Measurements from ENCODE around the gene AGL. TPM values are rescaled to one million over a fixed set of nuclear protein-coding genes. Genes with fewer than 3 reads are reported as not detected.

AGL gene
- total and polyA plus RNA-seq, 2 of the 8 experiments (the other 6 are each of a cell fraction or from before 2014, with no cell fraction given) = 2.7 to 19.2 TPM

- H3K9me3 ChIP-seq (ENCODE audit: insufficient read depth in 2 of 2, low read depth in 1 of 2, low read length in 1 of 2) = no peaks in the 10 kb centered on the region
- H3K9ac ChIP-seq (replicated peaks in 1 of 4; ENCODE audit: extremely low read depth in 1 of 4, low read depth in 3 of 4, low read length in 3 of 4) = no peak overlapping the region
- ChIA-PET POLR2A (ENCODE audit: partially characterized antibody) (no interaction called here), CTCF (ENCODE audit: partially characterized antibody) (interaction anchor here (1.7 kb wide), 1 partner anchor 28 kb away, joined by 5 read pairs; no protein-coding TSS in a partner anchor)
- no peaks in the 10 kb centered on the region for H3K27me3 ChIP-seq (replicated peaks in 1 of 4; ENCODE audit: control insufficient read depth in 3 of 4, extremely low read depth in 1 of 4, insufficient read depth in 3 of 4, low read length in 3 of 4)
- no peak overlapping the region for H3K4ac ChIP-seq (replicated peaks; ENCODE audit: insufficient read length, low read depth, low read length)
- no peaks in the 10 kb centered on the region for H3K79me1 ChIP-seq (ENCODE audit: low read depth, low read length)
- no peak overlapping the region for H3K23ac ChIP-seq (ENCODE audit: insufficient read length)
- H2BK12ac ChIP-seq (ENCODE audit: low read depth, low read length) = no peak overlapping the region
- H2BK120ac ChIP-seq (replicated peaks; ENCODE audit: low read depth, low read length) = no peak overlapping the region
- H4K20me1 ChIP-seq (replicated peaks in 1 of 2; ENCODE audit: control insufficient read depth in 1 of 2, insufficient read depth in 2 of 2, low read length in 2 of 2) = no peaks in the 10 kb centered on the region
- no peaks in the 10 kb centered on the region for H3K23me2 ChIP-seq (ENCODE audit: low read depth, low read length)
- no peak overlapping the region for H4K8ac ChIP-seq (ENCODE audit: extremely low read depth, insufficient read depth, low read length)
- H3K56ac ChIP-seq (replicated peaks; ENCODE audit: insufficient read length, low read depth, low read length) = no peak overlapping the region
- no peak overlapping the region for H4K5ac ChIP-seq (ENCODE audit: insufficient read length, low read depth, low read length)
- no peak overlapping the region for H2AFZ ChIP-seq (ENCODE audit: low read length)
- DNase-seq (ENCODE audit: low read depth in 1 of 2, low spot score in 2 of 2) (no peak), FAIRE-seq (no peak)
- no peak overlapping the region for H2BK5ac ChIP-seq (ENCODE audit: low read depth, low read length)
- H2BK15ac ChIP-seq (ENCODE audit: low read length) = no peak overlapping the region
- H2AK5ac ChIP-seq (ENCODE audit: low read depth, low read length) = no peak overlapping the region
- H3K27ac ChIP-seq (ENCODE audit: low read depth, low read length) = no peak overlapping the region
- H3K4me2 ChIP-seq (ENCODE audit: insufficient read depth in 1 of 2, low read depth in 2 of 2, low read length in 2 of 2) = no peak overlapping the region
- no peak overlapping the region for H3K18ac ChIP-seq (ENCODE audit: extremely low read depth, low read length)
- H3K36me3 ChIP-seq (ENCODE audit: control insufficient read depth in 2 of 4, insufficient read depth in 4 of 4, low read length in 3 of 4) = no peaks in the 10 kb centered on the region
- peaks cover 0 to 2% (median 0%) of the 10 kb centered on the region in 4 experiments; a peak in 1 of 7 replicates for H3K4me1 ChIP-seq (replicated peaks in 1 of 4; ENCODE audit: control insufficient read depth in 3 of 4, insufficient read depth in 4 of 4, low read length in 3 of 4)
- H3K14ac ChIP-seq (ENCODE audit: insufficient read length) = no peak overlapping the region
- WGBS, 2 experiments (ENCODE audit: extremely low coverage in 1 of 2, insufficient coverage in 1 of 2, insufficient read length in 1 of 2, insufficient replicate concordance in 2 of 2, low coverage in 1 of 2, low lambda C conversion rate in 2 of 2, missing lambda C conversion rate in 1 of 2) = 94% methylated on average over 3 of the region's 3 CpGs; no CpG with 5 or more reads in 1 of the 2 experiments
- H2BK20ac ChIP-seq (ENCODE audit: low read length) = no peak overlapping the region
- H3K4me3 ChIP-seq (ENCODE audit: extremely low read depth in 1 of 4, insufficient read depth in 2 of 4, low read depth in 3 of 4, low read length in 4 of 4) = no peak overlapping the region
- H3K79me2 ChIP-seq (ENCODE audit: control insufficient read depth in 1 of 2, insufficient read depth in 2 of 2, low read length in 2 of 2) = no peaks in the 10 kb centered on the region
- H4K91ac ChIP-seq (replicated peaks; ENCODE audit: insufficient read length, low read length) = no peak overlapping the region
- TF ChIP-seq TBP (IDR thresholded peaks at IDR 0.05; ENCODE audit: low read depth, low read length) = no peak
- TF ChIP-seq HDAC2 (IDR thresholded peaks at IDR 0.05; ENCODE audit: borderline replicate concordance in 1 of 2, low read depth in 2 of 2, low read length in 2 of 2) = no peak
- no peak for TF ChIP-seq SIX5 (IDR thresholded peaks at IDR 0.05; ENCODE audit: low read depth, low read length)
- TF ChIP-seq ZNF274 (IDR thresholded peaks at IDR 0.05; ENCODE audit: borderline replicate concordance, extremely low read depth, low read length) = no peak
- TF ChIP-seq MAFK (IDR thresholded peaks at IDR 0.05; ENCODE audit: low read depth, low read length) = no peak
- TF ChIP-seq CTBP2 (IDR thresholded peaks at IDR 0.05; ENCODE audit: borderline replicate concordance, insufficient read depth, insufficient read length, low read length) = no peak
- no peak for TF ChIP-seq NRF1 (IDR thresholded peaks at IDR 0.05; ENCODE audit: low read depth, low read length)
- TF ChIP-seq POLR2A (IDR thresholded peaks at IDR 0.05; ENCODE audit: control extremely low read depth in 1 of 2, low read depth in 2 of 2, low read length in 2 of 2) = no peak
- no peak for TF ChIP-seq USF2 (IDR thresholded peaks at IDR 0.05; ENCODE audit: low read length)
- no peak for TF ChIP-seq YY1 (IDR thresholded peaks at IDR 0.05; ENCODE audit: low read depth, low read length)
- TF ChIP-seq SP4 (IDR thresholded peaks at IDR 0.05; ENCODE audit: low read length) = no peak
- TF ChIP-seq GTF2F1 (IDR thresholded peaks at IDR 0.05; ENCODE audit: borderline replicate concordance, low read depth, low read length) = no peak
- TF ChIP-seq CBX5 (IDR thresholded peaks at IDR 0.05; ENCODE audit: low read depth, low read length) = no peak
- no peak for TF ChIP-seq POLR2AphosphoS5 (IDR thresholded peaks at IDR 0.05; ENCODE audit: low read depth, low read length)
- TF ChIP-seq KDM1A (IDR thresholded peaks at IDR 0.05; ENCODE audit: borderline replicate concordance, low read length) = no peak
Observed at GRCh38 chr1:99801584-99801983, 48.6 kb upstream of the AGL start.
